SK-N-SH (cell line): ENCODE measurements around the gene DLG2. TPM values are rescaled to one million over a fixed set of nuclear protein-coding genes. Genes with fewer than 3 reads are reported as not detected.
A peak's percentile ranks its signal among the peaks of the same experiment; 100 is the strongest.

Experiments used
- CTCF ChIA-PET: fragments of 300-600, 350-600 bp; formaldehyde crosslinking; extraction: SDS; loops from one replicate; lab custom pipeline; 2021; lab: Yijun Ruan, JAX
- POLR2A ChIA-PET: fragments of 350-600 bp; sonication (Branson Sonifier 250); formaldehyde crosslinking; extraction: SDS; loops from one replicate; lab custom pipeline; 2020; ENCODE audit warnings: antibody characterized with exemption, inconsistent platforms; lab: Yijun Ruan, JAX
- DNase-seq: peaks from one replicate; pipeline ENCODE4 v3.0.0; 2012
- H2AFZ ChIP-seq: fragments of 200-600 bp; sonication (generic); 2 replicates; pipeline ENCODE4 v1.8.1; 2016; ENCODE audit warnings: antibody characterized with exemption, mild to moderate bottlenecking, low read depth
- H3F3A ChIP-seq: fragments of 200-600 bp; sonication (generic); replicated peaks from 2 replicates; pipeline ENCODE3; 2016; ENCODE audit warnings: antibody characterized with exemption, mild to moderate bottlenecking; ENCODE audit not compliant: insufficient read depth
- H3K27ac ChIP-seq, 2 experiments: fragments of 200-500 bp in 1 of 2; fragments of 200-600 bp in 1 of 2; sonication (Bioruptor generic) in 1 of 2; sonication (generic), shearing (Covaris generic) in 1 of 2; 2 replicates each; pipeline versions ENCODE4 v1.5.1 to v1.6.1; 2014 to 2016; ENCODE audit warnings: low read depth in 2 of 2, inconsistent platforms in 1 of 2, low read length in 1 of 2, mild to moderate bottlenecking in 1 of 2, mixed read lengths in 1 of 2
- H3K27me3 ChIP-seq: fragments of 200-600 bp; sonication (generic), shearing (Covaris generic); 2 replicates; pipeline ENCODE4 v1.6.1; 2016; ENCODE audit warnings: mixed run types; ENCODE audit not compliant: insufficient read depth
- H3K36me3 ChIP-seq, 2 experiments: fragments of 200-500 bp in 1 of 2; fragments of 200-600 bp in 1 of 2; sonication (Bioruptor generic) in 1 of 2; sonication (generic) in 1 of 2; replicated peaks in 1 of 2; 2 replicates each; pipeline versions ENCODE3 to v1.5.1; 2014 to 2016; ENCODE audit warnings: low read length in 1 of 2, mild to moderate bottlenecking in 1 of 2; ENCODE audit not compliant: insufficient read depth in 2 of 2, control insufficient read depth in 1 of 2
- H3K4me1 ChIP-seq, 2 experiments: fragments of 200-500 bp in 1 of 2; fragments of 200-600 bp in 1 of 2; sonication (Bioruptor generic) in 1 of 2; sonication (generic), shearing (Covaris generic) in 1 of 2; 2 replicates each; pipeline versions ENCODE4 v1.5.1 to v1.6.1; 2014 to 2016; ENCODE audit warnings: low read depth in 1 of 2, low read length in 1 of 2, mixed run types in 1 of 2; ENCODE audit not compliant: insufficient read depth in 2 of 2, control insufficient read depth in 1 of 2
- H3K4me2 ChIP-seq: fragments of 200-600 bp; sonication (generic), shearing (Covaris generic); 2 replicates; pipeline ENCODE4 v1.6.1; 2017; ENCODE audit warnings: mixed run types
- H3K4me3 ChIP-seq, 2 experiments: fragments of 200-500 bp in 1 of 2; fragments of 200-600 bp in 1 of 2; sonication (Bioruptor generic) in 1 of 2; sonication (generic), shearing (Covaris generic) in 1 of 2; 2 replicates each; pipeline versions ENCODE4 v1.5.1 to v1.8.1; 2014 to 2016; ENCODE audit warnings: low read depth in 2 of 2, inconsistent platforms in 1 of 2, low read length in 1 of 2, mild to moderate bottlenecking in 1 of 2, mixed read lengths in 1 of 2, moderate library complexity in 1 of 2
- H3K79me2 ChIP-seq: fragments of 200-600 bp; sonication (generic); 2 replicates; pipeline ENCODE4 v1.8.1; 2017; ENCODE audit warnings: mild to moderate bottlenecking; ENCODE audit not compliant: insufficient read depth
- H3K9ac ChIP-seq: fragments of 200-600 bp; sonication (generic); 2 replicates; pipeline ENCODE4 v1.6.1; 2017; ENCODE audit warnings: mixed run types
- H3K9me2 ChIP-seq: fragments of 200-600 bp; sonication (generic); 2 replicates; pipeline ENCODE4 v1.6.1; 2017; ENCODE audit warnings: mixed run types
- H3K9me3 ChIP-seq: fragments of 200-600 bp; sonication (generic); 2 replicates; pipeline ENCODE4 v1.6.1; 2017; ENCODE audit warnings: mixed run types, mild to moderate bottlenecking, moderate library complexity
- H4K20me1 ChIP-seq: fragments of 200-600 bp; sonication (generic); 2 replicates; pipeline ENCODE4 v1.6.1; 2017; ENCODE audit warnings: mild to moderate bottlenecking, mixed run types; ENCODE audit not compliant: insufficient read depth
- ELF1 ChIP-seq: IDR thresholded peaks from 2 replicates; pipeline ENCODE4 v1.4.0; 2012
- EP300 ChIP-seq, 2 experiments: IDR thresholded peaks; 2 replicates each; pipeline versions ENCODE4 v1.4.0 to v1.6.1; 2012; ENCODE audit warnings: borderline replicate concordance in 1 of 2, low read depth in 1 of 2, low read length in 1 of 2
- FOSL2 ChIP-seq: IDR thresholded peaks from 2 replicates; pipeline ENCODE4 v1.4.0; 2012; ENCODE audit warnings: low read depth, mild to moderate bottlenecking, moderate library complexity, borderline replicate concordance
- JUND ChIP-seq: IDR thresholded peaks from 2 replicates; pipeline ENCODE4 v1.4.0; 2012
- SMC3 ChIP-seq: IDR thresholded peaks from 2 replicates; pipeline ENCODE4 v1.6.1; 2012; ENCODE audit warnings: low read depth, low read length, improper control_type of control experiment
- TAF1 ChIP-seq: IDR thresholded peaks from 2 replicates; pipeline ENCODE4 v1.6.1; 2012; ENCODE audit warnings: low read depth, mild to moderate bottlenecking, low read length, moderate library complexity, borderline replicate concordance
- YY1 ChIP-seq: IDR thresholded peaks from 2 replicates; pipeline ENCODE4 v1.4.0; 2012; ENCODE audit warnings: low read depth, mild to moderate bottlenecking
- WGBS: methylation state at CpG from one replicate; pipeline ENCODE4 v1.1.6; 2017; ENCODE audit warnings: low lambda C conversion rate; 5-methylcytosine and 5-hydroxymethylcytosine counted together
- polyA plus RNA-seq, 3 experiments: library from polyadenylated mRNA; depleted of rRNA; stranded (reverse); fragments of >200 nt; gene quantifications; 2 replicates each; pipeline ENCODE4 v1.2.3, GENCODE V29; 2012
- TF ChIP-seq, protein P1 (sequence below): IDR thresholded peaks from 2 replicates; pipeline ENCODE4 v1.4.0; 2012; ENCODE audit warnings: low read depth, borderline replicate concordance
- TF ChIP-seq, protein P2 (sequence below): IDR thresholded peaks from 2 replicates; pipeline ENCODE4; 2012

The DLG2 gene
- polyA plus RNA-seq, 1 of the 3 experiments (the other 2 are of a cell fraction), result 0.21 TPM

DNA sequence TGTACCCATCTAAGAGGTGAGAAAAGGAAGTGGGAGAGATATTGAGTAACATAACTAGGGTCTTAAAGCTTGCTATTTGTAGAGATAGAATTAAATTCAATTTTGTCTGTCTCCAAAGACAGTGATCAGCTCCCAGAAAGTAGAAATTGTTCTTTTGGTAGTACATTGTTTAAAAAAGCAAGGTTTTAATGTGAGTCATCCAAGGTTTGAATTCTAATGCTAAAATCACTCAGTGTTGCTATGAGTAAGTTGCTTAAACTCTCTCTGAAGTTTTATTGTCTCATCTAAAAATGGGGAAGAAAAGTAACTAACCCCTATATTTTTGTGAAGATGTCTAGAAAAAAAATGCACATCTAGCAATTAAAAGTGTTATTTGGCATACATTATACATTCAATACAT is 1336.5 kb downstream of the DLG2 start:
- ChIA-PET POLR2A (no interaction called here), CTCF (no interaction called here)
- Histone ChIP-seq H4K20me1 (no peaks in the 10 kb centered on the region), H3K4me2 (no peak overlapping the region), H3K9me3 (no peaks in the 10 kb centered on the region), H3K4me3 (no peak overlapping the region), H3K9me2 (no peaks in the 10 kb centered on the region), H2AFZ (no peak overlapping the region; the same call in 1 of the 2 replicates), H3K9ac (no peak overlapping the region), H3K79me2 (no peaks in the 10 kb centered on the region), H3K36me3 (no peaks in the 10 kb centered on the region), H3K4me1 (peaks cover 0 to 20% of the 10 kb centered on the region in 2 experiments; a peak in 3 of 4 replicates), H3K27me3 (no peaks in the 10 kb centered on the region), H3F3A (peaks cover 25% of the 10 kb centered on the region), H3K27ac (peak overlapping the region in 1 of 2 experiments; percentile 57; a peak in 2 of 4 replicates)
- DNase-seq, result no peak
- TF ChIP-seq FOSL2, result peak; percentile 49; the same call in 1 of the 2 replicates
- TF ChIP-seq TAF1, result no peak
- TF ChIP-seq JUND, result 0 out of 2 replicates have a peak, but pooled peaks have one; percentile 8

DNA sequence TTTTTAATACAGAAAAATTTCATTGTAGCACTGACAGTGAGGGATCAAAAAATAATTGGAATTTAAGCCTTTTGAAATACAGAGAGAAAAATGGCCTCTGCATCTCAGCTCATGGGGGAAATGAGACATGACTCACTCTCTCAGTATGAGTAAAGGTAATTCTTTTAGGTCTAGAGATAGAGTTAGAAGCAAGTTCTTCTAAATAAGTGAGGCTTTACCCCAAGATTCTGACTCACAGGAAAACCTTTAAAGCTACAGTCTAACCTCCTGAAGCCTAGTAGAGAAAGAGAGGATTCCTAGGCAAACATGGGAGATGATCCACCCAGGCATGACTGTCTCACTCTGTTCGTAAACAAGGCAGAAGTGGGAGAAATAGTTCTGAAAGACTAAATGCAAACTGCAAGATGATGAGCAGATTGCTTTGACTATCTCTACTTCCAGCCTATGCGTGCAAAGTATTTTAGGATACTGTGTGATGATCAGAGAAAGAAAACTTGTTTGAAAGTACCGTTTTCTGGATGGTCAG is 1337.7 kb downstream of the DLG2 start:
- CTCF ChIA-PET, result interaction anchor here (1.0 kb wide), 1 partner anchor 453 kb away, joined by 3 read pairs; no protein-coding TSS in a partner anchor
- Histone ChIP-seq H3K27ac (peak overlapping the region in 1 of 2 experiments; percentile 57; a peak in 3 of 4 replicates), H3K9me2 (no peaks in the 10 kb centered on the region), H3K9ac (no peak overlapping the region), H3K4me1 (peaks cover 3 to 20% of the 10 kb centered on the region in 2 experiments; a peak in 3 of 4 replicates), H3F3A (peaks cover 25% of the 10 kb centered on the region), H3K27me3 (no peaks in the 10 kb centered on the region), H3K4me3 (no peak overlapping the region), H2AFZ (peak overlapping the region; percentile 88), H3K9me3 (no peaks in the 10 kb centered on the region), H3K4me2 (no peak overlapping the region), H3K36me3 (no peaks in the 10 kb centered on the region), H4K20me1 (no peaks in the 10 kb centered on the region), H3K79me2 (no peaks in the 10 kb centered on the region)
- no peak for DNase-seq
- peak; percentile 41; the same call in 1 of the 2 replicates for TF ChIP-seq YY1
- 0 out of 4 replicates have a peak, but pooled peaks of 1 of the 2 experiments have one; percentile 8 for TF ChIP-seq EP300 (IDR thresholded peaks at IDR 0.05; ENCODE audit: borderline replicate concordance in 1 of 2, low read depth in 1 of 2, low read length in 1 of 2)
- TF ChIP-seq FOSL2, result peak; percentile 61; the same call in 1 of the 2 replicates
- TF ChIP-seq, protein P1, sequence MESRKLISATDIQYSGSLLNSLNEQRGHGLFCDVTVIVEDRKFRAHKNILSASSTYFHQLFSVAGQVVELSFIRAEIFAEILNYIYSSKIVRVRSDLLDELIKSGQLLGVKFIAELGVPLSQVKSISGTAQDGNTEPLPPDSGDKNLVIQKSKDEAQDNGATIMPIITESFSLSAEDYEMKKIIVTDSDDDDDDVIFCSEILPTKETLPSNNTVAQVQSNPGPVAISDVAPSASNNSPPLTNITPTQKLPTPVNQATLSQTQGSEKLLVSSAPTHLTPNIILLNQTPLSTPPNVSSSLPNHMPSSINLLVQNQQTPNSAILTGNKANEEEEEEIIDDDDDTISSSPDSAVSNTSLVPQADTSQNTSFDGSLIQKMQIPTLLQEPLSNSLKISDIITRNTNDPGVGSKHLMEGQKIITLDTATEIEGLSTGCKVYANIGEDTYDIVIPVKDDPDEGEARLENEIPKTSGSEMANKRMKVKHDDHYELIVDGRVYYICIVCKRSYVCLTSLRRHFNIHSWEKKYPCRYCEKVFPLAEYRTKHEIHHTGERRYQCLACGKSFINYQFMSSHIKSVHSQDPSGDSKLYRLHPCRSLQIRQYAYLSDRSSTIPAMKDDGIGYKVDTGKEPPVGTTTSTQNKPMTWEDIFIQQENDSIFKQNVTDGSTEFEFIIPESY, result no peak
- TF ChIP-seq, protein P2, sequence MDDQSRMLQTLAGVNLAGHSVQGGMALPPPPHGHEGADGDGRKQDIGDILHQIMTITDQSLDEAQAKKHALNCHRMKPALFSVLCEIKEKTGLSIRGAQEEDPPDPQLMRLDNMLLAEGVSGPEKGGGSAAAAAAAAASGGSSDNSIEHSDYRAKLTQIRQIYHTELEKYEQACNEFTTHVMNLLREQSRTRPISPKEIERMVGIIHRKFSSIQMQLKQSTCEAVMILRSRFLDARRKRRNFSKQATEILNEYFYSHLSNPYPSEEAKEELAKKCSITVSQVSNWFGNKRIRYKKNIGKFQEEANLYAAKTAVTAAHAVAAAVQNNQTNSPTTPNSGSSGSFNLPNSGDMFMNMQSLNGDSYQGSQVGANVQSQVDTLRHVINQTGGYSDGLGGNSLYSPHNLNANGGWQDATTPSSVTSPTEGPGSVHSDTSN, result peak; percentile 36
- no peak for TF ChIP-seq ELF1
- TF ChIP-seq SMC3, result no peak
- TF ChIP-seq JUND, result peak; percentile 68
- 61% methylated on average over 3 of the region's 3 CpGs for WGBS
- POLR2A ChIA-PET, result no interaction called here
